ENCODE data around the gene TASP1. TPM values are rescaled to one million over a fixed set of nuclear protein-coding genes. Genes with fewer than 3 reads are reported as not detected.
A peak's percentile ranks its signal among the peaks of the same experiment; 100 is the strongest.
"Not testable (repeated sequence)": the region's sequence is repeated elsewhere in the genome, so short reads cannot be mapped to it uniquely, and the experiment has no call there.

TASP1 gene
- total RNA-seq, 1 experiment from 2014 or later: 10.8 TPM

DNA sequence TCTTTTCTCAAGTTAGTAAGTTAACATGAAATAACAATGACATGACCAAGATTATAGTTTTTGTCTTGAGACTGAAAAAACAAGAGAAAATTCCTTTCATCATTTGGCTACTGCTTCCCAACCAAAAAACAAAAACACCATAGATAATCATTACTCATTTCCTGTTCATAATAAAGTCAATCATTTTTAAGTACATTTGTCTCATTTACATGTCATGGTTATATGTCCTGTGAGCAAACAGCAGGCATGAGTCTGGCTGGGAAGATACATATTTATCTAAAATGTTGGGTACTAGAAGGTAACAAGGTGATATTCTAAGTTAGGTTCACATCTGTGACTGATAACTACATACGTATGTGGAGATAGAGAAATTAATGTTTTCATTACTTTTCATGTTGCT, 237.1 kb downstream of the TASP1 start:
- DNase-seq (ENCODE audit: low spot score): no peak

DNA sequence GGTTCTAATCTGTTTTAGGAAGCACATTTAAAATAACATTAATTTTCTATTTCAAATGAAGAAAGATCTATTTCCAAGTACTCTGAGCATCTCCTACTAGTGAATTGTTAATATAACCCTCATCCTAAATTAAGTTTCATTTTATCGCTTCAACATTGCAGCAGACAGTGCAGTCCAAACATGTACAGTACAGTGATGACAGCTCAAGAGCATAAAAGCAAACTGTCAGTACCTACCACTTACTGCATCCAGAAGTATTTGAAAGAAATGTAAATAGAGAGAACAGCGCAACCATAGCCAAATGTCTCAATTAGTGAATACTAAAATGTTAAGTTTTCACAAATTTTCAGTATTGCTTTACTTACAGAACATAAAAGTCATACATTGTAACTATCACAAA, 238.3 kb downstream of the TASP1 start:
- no peak for DNase-seq (ENCODE audit: low spot score)

DNA sequence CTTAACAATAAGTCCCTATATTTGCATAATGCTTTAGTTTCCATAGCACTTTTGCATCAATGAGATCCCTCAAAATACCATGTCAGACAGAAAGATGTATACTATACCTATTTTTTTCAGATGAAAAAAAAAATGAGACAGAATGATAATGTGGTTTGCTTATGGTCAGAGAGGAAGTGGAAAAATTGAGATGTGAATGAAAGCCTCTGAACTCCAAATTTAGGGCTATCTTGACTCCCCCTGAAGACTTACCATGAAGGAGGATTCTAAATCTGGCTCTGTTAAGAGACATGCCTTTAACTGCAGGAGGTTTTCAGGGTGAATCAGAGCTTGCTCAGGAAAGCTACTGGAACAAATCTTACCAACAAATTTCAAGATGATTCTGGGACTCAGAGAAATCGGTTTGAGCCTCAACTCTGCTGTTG, 241.4 kb downstream of the TASP1 start:
- DNase-seq (ENCODE audit: low spot score): no peak

DNA sequence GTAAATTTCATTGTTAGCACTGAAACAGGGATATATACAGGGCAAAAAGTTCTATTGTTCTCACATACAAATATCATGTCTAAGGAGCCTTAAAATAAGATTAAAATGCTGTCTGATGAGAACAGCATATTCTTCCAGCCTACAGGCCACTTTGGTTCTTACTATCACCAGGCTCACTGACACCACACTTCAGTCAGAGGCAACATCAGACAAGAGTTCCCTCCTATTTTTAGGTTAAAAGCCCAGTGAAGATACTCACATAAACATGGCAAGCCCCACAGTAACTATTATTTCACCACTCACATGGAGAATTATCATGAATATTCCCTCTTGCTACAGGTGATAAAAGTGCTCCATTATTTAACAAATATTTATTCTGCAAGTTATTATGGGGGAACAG, 241.9 kb downstream of the TASP1 start:
- no peak for DNase-seq (ENCODE audit: low spot score)

DNA sequence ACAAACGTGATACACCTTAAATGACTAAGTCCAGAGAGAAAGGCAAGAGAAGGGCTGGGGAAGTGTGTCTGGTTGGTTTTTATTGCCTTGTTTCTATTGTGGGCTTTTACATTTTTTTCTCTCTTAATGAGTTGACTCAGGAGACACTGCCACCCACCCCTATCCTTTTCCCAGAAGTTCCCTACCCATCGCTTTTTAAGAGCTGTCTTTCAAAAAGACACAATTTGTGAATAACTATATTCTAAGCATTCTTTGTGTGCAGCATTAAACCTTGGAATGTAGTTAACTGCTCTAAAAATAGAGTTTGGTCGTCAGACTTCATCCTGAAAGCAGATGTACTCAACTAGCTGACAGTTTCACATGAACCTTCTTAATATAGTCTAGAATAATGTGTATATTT, 242.7 kb downstream of the TASP1 start:
- DNase-seq (ENCODE audit: low spot score): no peak

DNA sequence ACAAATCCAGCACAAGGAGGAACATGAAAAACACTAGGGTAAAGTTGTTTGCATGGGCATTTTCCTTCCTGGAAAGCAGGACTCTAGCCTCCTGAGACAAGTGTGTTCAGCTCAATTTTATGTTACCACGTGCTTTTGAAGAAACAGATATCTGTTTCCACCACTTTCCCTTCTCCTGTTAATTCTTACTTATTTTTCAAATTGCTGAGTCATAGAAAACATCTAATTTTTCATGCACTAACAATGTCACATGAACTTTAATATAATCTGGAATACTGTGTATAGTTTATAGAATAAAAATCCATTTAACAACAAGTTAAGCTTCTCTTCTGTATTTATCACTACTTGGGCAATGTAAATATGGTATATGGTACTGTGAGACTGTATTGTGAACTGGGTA, 243.5 kb downstream of the TASP1 start:
- no peak for DNase-seq (ENCODE audit: low spot score)

DNA sequence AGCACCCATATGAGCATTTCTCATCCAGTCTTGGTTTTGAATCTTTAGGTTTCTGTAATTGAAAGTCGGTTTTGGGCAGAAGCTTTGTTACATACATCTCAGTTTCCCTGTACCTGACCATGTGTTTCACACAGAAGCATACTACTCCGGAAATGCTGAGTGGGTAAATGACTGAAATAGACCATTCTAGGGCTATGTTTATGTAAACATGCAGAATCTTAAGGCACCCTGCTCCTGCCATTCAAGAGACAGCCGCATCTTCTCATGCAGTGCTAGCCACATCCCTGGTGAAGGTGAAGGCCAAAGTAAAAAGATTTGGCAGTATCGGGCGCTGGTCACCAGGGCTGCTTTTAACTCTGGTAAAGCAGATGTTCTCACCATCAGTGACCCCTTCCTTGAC, 246.3 kb downstream of the TASP1 start:
- no peak for DNase-seq (ENCODE audit: low spot score)

DNA sequence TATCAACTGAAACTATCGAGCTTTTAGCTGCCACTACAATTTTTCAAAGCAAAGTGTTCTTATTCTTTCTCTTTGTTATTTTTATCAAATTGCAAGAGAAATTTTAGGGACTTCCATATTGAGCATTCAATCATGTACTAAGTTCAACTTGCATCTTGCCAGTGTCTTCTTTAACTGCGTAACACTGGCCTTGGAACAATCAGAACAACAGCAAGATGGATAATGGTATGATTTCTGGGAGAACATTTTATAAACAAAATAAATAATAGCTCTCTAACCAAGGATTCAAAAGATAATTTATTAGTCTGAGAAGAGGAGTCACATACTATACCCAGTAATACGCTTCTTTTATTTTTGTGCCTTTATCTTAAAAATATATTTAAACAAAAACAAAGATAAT, 249.6 kb downstream of the TASP1 start:
- DNase-seq (ENCODE audit: low spot score): no peak

DNA sequence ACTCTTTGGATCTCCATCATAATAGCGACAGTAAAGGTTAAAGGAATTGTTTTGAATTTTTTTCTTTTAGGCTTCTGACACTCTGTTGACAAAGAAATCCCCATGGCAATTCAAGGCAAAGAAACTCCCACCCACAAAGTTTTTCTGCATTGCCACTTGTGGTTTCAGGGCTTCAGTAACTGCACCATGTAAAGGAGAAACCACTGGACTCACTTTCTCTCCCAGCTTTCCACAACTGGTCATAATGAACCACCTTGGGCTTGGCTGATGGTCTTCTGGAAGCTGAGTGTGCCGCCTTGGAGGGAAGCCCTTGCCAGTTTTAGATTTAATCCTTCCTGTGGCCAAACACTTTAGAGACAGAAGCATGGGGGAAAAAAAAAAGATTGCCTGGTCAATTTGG, 254.6 kb downstream of the TASP1 start:
- DNase-seq (ENCODE audit: low spot score): no peak

DNA sequence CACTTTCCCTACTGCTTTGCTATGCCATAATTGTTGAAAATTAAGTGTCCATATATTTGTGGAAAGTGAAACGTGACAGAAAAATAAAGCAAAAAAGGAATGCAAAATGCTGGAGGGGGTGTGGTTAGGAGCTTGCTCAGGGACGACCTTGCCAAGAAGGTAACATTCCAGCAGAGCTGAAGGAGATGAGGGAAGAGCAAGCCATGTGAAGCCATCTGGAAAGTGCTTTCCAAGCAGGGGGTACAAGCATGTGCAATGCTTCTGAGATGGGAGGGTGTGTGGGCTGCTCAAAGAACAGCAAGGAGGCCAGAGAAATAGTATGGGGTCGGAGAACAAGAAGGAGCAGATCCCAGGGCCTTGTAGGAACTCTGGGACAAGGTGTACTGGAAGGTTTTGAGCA, 255.9 kb downstream of the TASP1 start:
- no peak for DNase-seq (ENCODE audit: low spot score)

DNA sequence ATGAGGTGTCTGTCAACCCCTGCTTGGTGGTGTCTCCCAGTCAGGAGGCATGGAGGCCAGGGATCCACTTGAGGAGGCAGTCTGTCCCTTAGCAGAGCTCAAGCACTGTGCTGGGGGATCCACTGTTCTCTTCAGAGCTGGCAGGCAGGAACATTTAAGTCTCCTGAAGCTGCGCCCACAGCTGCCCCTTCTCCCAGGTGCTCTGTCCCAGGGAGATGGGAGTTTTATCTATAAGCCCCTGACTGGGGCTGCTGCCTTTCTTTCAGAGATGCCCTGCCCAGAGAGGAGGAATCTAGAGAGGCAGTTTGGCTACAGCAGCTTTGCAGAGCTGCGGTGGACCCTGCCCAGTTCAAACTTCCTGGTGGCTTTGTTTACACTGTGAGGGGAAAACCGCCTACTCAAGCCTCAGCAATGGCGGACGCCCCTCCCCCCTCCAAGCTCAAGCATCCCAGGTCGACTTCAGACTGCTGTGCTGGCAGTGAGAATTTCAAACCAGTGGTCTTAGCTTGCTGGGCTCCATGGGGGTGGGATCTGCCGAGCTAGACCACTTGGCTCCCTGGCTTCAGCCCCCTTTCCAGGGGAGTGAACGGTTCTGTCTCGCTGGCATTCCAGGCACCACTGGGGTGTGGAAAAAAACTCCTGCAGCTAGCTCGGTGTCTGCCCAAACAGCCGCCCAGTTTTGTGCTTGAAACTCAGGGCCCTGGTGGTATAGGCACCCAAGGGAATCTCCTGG, 258.1 kb downstream of the TASP1 start:
- DNase-seq (ENCODE audit: low spot score): not testable (repeated sequence)

DNA sequence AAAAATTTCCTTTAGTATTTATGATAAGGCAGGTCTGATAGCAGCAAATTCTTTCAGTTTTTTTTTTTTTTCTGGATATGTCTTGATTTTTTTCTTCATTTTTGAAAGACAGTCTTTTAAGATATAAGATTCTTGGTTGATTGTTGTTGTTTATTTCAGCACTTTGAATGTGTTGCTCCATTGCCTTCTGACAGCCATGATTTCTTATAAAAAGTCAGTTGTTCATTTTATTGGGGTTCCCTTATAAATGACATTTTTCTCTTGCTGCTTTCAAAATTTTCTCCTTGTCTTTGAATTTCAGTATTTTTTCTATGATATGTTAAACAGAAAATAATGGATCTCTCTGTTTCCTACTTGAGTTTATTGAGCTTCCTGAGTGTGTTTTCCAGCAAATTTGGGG, 265.3 kb downstream of the TASP1 start:
- no peak for DNase-seq (ENCODE audit: low spot score)

DNA sequence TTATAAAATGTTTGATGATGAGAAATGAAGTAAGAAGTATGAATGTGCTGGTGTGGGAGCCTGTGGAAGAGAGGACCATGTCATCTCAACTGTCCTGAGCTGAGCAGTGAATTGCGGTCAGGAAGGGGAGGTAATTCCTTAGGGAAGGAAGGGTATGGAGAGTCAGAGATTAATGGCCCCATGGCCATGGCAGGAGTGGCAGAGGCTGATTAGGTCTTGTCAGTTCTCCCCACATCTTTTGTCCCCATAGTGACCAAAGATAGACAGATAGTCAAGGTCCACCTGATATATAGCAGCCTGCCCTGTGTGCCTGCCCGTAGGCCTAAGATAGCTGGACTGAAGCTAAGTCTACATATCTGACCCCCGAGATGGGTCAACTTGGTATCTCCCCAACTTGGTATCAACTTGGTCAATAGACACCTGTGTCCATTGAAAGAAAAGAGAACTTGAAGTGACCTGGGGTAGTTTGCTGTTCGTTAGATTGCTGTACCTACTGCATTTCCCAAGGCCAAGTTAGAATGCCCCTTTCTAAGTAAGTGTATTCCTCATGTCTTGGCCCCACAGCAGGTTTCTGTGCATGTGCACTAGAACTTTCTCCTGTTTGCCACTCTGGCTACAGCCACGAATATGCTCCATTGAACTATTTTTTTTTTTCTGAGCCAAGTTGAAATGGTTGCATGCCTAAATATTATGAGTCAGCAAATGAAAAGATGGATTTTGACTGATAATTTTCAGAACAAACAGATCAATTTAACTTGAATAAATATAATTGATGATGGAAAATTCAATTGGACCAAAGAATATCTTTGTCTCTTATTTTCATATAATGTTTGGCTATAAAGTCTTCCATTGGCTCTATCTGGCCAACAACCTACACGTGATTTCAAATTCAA, 274.2 kb downstream of the TASP1 start:
- DNase-seq (ENCODE audit: low spot score): no peak

DNA sequence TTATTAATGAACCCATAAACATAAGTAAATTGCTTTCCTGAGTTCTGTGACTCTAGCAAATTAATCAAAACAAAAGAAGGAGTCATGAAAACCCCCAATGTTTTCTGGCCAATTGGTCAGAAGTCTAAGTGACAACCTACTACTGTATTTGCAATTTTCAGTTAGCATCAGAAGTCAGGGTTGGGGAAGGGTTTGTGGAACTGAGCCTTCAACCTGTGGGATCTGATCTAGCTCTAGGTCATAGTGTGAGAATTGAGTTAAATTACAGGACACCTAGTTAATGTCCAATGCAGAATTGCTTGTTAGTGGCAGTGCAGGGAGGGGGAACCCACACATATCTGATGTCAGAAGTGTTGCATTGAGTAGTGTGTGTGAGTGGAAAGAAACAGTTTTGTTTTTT, 275.3 kb downstream of the TASP1 start:
- no peak for DNase-seq (ENCODE audit: low spot score)

DNA sequence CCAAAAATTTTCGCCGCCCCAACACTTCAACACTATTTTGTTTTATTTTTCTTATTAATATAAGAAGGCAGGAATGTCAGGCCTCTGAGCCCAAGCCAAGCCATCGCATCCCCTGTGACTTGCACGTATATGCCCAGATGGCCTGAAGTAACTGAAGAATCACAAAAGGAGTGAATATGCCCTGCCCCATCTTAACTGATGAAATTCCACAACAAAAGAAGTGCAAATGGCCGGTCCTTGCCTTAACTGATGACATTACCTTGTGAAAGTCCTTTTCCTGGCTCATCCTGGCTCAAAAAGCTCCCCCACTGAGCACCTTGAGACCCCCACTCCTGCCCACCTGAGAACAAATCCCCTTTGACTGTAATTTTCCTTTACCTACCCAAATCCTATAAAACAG, 276.6 kb downstream of the TASP1 start:
- not testable (repeated sequence) for DNase-seq (ENCODE audit: low spot score)

DNA sequence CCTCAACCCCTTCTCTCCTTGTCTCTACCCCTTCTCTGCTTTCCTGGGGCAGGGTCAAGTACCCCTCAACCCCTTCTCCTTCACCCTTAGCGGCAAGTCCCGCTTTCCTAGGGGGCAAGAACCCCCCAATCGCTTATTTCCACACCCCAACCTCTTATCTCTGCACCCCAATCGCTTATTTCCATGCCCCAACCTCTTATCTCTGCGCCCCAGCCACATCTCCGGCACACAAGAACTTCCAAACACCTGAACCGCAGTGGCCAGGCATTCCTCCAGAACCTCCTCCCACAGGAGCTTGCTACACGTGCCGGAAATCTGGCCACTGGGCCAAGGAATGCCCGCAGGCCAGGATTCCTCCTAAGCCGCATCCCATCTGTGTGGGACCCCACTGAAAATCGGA, 279.8 kb downstream of the TASP1 start:
- DNase-seq (ENCODE audit: low spot score): not testable (repeated sequence)

DNA sequence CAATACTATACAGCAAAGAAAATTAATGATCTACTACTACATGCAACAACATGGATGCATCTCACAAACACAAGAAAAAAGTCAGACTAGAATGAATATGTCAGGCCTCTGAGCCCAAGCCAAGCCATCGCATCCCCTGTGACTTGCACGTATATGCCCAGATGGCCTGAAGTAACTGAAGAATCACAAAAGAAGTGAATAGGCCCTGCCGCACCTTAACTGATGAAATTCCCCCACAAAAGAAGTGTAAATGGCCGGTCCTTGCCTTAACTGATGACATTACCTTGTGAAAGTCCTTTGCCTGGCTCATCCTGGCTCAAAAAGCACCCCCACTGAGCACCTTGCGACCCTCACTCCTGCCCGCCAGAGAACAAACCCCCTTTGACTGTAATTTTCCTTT, 280.9 kb downstream of the TASP1 start:
- DNase-seq (ENCODE audit: low spot score): not testable (repeated sequence)

DNA sequence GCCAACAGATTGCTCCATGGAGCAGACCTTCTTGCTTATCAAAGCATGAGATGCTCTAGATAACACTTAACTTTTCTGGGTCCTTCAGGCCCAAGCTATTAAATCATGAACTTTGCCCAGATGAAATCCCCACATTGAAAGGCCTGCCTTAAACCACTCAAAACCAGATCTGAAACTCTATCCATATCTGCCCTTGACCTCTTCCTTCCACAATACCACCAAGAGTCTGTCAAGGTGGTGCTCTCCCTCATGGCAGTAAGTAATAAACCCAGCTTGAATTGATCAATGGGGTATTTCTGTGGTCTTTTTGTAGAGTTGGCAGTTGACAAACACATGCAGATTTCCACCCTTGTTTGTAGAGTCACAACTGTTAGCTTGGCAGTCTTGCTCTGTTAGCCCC, 282.1 kb downstream of the TASP1 start:
- no peak for DNase-seq (ENCODE audit: low spot score)

DNA sequence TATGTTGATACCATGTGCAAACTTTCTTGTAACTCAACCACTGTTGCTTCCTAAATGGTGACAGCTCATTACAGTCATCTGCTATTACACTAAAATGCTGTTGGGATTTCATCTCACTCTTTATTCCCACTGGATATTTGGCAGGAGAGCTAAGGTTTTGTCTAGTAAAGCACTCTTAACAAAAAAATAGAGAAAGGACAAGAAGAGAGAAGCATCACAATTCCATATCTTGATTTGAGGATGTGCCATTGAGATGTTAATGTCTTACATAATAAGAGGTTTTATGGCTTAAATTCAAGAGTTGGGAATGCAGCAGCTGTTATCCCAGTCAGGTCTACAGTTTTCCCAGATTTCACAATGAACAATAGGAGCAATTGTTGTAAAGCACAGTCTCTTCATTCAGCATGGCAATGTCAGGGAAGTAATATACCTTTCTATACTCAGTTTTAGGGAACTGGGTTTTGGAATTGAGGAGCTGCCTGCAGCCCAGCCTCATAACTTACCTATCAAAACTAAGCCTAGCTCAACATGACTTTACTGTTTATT, 282.7 kb downstream of the TASP1 start:
- no peak for DNase-seq (ENCODE audit: low spot score)

DNA sequence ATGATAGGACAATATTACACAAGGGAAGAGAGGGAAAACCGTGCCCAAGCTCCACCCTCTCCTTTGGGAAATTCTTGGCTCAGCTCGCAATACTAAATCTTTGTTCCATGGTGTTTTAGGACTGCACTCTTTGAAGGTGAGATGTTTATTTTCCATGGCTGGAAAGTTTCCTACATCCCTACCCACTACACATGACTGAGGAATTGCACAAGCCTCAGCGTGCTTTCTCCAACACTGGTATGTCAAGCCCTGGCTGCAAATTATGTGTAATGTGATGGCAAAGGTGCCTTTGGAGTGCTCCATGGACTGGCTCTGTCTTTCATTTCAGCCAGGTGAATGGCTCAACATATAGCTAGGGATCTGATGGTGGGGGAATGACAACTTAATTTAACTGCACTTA, 283.3 kb downstream of the TASP1 start:
- peak; percentile 62 for DNase-seq (ENCODE audit: low spot score)

DNA sequence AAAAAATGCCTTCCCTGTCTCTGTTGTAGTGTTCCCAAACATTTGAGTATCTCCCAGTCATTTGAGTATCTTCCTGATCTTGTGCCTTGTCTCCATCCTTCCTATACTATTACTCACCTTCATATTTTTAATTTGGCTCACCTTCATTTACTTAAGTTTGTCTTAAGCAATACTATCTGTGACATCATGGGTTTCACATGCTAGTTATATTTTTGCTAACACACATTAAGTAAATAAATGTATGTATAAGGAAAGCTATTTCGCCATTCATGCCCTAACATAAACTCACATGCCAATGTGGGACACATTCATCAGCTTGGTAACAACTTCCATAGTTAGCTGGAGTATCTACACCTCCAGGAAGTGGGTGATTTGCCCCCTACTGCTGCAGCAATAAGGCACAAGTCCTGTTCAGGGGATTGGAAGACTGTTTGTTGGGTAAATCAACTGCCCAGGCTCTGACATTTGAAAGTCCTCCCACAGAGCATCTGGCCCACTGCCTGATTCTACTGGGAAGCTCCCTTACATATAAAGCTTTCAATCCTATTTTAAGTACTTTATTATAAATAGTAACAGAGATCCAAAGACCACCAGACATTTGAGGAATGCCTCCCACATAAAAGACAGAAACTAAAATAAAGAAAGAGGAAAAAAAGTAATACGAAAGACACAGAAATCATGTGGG, 285.3 kb downstream of the TASP1 start:
- DNase-seq (ENCODE audit: low spot score): no peak

DNA sequence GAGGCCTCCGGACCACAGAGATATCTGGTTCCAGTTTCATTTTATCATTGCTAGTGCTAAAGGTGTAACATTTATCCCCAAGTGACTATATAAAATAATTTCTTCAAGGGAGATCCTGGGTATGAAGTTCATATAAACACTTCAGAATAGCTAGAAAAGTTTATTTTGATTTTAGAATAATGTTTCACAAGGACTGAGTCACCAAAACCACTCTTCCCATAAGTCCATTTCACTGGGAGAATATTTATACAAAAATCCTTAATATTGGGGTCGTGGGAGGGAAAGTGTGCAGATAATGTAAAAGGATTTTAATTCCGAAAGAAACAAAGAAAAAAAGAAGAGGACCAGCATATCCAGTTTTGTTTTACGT, 289.5 kb downstream of the TASP1 start:
- no peak for DNase-seq (ENCODE audit: low spot score)

Data from H4 (cell line).